ENCODE measurements around the gene VKORC1.
A peak's percentile ranks its signal among the peaks of the same experiment; 100 is the strongest.

VKORC1 gene

DNA sequence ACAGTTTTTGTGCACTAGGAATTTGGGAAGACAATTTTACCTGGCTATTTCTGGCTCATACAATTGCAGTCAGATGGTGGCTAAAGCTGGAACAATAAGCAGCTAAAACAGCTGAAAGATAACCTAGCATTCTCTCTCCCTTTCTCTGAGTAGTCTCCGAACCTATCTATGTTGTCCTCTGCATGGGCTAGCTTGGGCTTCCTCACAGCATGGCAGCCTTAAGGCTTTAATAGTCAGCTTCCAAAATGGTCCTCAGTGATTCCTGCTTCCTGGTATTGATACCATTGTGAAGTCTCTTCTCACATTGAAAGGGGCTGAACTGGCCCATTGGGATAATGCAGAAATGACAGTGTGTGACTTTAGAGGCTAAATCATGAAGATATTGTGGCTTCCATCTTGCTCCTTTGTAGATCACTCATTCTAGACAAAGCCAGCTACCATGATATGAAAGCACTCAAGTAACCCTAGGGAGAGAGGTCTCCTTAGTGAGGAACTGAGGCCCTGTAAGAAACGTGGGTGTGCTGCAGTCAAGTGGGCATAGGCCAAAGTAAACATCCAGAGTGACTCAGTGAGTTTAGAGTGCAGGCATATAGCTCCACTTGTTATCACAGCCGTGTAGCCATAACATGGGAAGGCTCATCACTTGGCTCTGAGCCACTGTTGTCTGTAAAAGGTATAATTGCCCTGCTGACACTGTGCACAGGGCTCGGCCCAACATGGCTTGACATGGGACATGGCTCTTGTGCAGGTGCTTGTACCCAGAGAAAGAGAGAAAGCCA, 5.5 kb upstream of the VKORC1 start:
- TF ChIP-seq, protein P1, sequence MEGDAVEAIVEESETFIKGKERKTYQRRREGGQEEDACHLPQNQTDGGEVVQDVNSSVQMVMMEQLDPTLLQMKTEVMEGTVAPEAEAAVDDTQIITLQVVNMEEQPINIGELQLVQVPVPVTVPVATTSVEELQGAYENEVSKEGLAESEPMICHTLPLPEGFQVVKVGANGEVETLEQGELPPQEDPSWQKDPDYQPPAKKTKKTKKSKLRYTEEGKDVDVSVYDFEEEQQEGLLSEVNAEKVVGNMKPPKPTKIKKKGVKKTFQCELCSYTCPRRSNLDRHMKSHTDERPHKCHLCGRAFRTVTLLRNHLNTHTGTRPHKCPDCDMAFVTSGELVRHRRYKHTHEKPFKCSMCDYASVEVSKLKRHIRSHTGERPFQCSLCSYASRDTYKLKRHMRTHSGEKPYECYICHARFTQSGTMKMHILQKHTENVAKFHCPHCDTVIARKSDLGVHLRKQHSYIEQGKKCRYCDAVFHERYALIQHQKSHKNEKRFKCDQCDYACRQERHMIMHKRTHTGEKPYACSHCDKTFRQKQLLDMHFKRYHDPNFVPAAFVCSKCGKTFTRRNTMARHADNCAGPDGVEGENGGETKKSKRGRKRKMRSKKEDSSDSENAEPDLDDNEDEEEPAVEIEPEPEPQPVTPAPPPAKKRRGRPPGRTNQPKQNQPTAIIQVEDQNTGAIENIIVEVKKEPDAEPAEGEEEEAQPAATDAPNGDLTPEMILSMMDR (IDR thresholded peaks at IDR 0.05; ENCODE audit: control insufficient read depth, extremely low read depth, insufficient read depth), result no peak
- no peak overlapping the region for H3K4me3 ChIP-seq (ENCODE audit: low read depth, low read length)
- no peak for DNase-seq (ENCODE audit: low read depth)

DNA sequence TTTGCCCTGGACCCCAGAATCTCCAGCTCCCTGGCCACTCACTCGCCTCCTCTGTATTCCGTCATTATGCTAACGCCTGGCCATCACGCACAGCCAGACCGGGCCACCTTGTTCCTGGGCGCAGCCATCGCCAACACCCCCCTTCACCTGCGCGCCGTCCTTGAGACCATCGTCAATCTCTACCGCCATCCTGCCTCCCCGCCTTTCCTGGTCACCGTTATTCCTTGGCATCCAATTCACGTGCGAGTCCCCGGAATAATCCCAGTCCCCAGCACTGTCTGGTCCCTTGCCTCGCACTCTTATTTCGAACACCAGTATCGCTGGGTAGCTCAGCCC, 541 bp downstream of the VKORC1 start:
- DNase-seq (ENCODE audit: low read depth), result no peak
- H3K4me3 ChIP-seq (ENCODE audit: low read depth, low read length), result peak overlapping the region; percentile 99
- TF ChIP-seq, protein P1 (IDR thresholded peaks at IDR 0.05; ENCODE audit: control insufficient read depth, extremely low read depth, insufficient read depth), result no peak

DNA sequence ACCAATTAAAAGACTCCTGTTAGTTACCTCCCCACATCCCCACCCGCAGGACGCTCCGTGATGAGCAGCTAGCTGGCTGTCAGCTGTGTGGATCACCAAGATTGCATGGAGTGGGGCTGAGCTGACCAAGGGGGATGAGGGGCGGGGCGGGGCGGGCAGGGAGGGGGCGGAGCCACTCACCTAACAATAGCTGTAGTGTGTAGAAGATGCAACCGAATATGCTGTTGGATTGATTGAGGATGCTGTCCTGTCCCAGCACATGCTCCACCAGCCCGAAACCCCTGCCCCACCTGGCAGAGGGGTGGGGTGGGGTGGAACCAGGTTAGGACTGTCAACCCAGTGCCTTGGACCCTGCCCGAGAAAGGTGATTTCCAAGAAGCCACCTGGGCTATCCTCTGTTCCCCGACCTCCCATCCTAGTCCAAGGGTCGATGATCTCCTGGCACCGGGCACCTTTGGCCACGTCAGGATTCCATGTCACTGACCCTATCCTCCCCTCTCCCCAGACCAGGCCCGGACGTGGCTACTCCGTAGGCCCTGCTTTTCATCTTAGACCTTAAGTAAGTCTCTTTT, 1.4 kb downstream of the VKORC1 start:
- H3K4me3 ChIP-seq (ENCODE audit: low read depth, low read length), result peak overlapping the region; percentile 99
- no peak for DNase-seq (ENCODE audit: low read depth)
- TF ChIP-seq, protein P1 (IDR thresholded peaks at IDR 0.05; ENCODE audit: control insufficient read depth, extremely low read depth, insufficient read depth), result no peak

DNA sequence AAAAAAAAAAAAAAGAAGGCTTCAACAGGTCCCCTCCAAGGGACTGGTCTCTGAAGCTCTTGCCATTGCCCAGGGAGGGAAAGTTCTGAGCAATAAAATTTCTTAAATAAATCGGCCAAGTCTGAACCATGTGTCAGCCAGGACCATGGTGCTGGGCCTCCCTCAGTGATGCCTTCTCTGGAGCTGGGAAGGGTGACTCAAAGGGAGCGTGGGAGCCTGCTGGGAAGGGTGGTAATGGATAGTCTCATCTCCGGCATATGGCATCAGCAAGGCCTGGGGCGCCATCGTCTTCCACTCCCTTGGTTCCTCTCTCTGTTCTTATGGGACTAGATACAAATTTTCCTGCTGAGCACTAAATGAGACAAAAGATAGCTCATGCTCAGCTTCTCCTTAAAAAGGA, 2.3 kb downstream of the VKORC1 start:
- DNase-seq (ENCODE audit: low read depth), result no peak
- TF ChIP-seq, protein P1 (IDR thresholded peaks at IDR 0.05; ENCODE audit: control insufficient read depth, extremely low read depth, insufficient read depth), result no peak
- no peak overlapping the region for H3K4me3 ChIP-seq (ENCODE audit: low read depth, low read length)

DNA sequence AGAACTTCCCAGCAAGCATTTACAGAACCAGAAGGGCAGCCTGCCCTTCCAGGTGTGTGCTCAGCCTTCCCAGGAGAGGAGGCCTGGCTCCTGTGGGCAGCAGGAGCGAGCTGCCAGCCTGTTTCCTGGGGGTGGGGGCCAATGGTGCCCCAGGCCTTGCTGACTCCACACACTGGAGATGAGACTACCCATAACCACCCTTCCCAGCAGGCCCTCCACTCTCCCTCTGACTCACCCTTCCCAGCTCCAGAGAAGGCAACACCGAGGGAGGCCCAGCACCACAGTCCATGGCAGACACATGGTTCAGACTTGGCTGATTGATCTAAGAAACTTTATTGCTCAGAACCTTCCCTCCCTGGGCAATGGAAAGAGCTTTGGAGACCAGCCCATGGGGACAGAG, 4.1 kb downstream of the VKORC1 start:
- no peak for DNase-seq (ENCODE audit: low read depth)
- TF ChIP-seq, protein P1 (IDR thresholded peaks at IDR 0.05; ENCODE audit: control insufficient read depth, extremely low read depth, insufficient read depth), result no peak
- no peak overlapping the region for H3K4me3 ChIP-seq (ENCODE audit: low read depth, low read length)

DNA sequence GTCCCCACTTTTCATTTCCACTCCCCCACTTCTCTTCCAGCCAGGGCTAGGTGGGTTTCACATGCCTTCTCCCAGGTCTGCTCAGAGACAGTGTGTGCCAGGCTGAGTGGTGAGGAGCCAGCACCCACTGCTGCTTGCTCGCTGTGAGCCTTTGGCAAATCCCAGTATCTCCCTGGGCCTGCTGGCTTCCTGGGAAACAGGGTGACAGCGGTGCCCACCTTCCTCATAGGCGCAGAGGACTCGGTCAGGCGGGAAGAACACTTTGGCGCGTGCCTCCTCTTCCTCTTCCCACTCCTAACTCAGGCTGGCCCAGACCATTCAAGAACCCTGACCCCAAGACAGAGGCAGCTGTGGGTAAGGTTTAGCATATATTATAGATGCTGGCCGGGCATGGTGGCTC, 5.4 kb downstream of the VKORC1 start:
- DNase-seq (ENCODE audit: low read depth), result no peak
- TF ChIP-seq, protein P1 (IDR thresholded peaks at IDR 0.05; ENCODE audit: control insufficient read depth, extremely low read depth, insufficient read depth), result no peak
- no peak overlapping the region for H3K4me3 ChIP-seq (ENCODE audit: low read depth, low read length)
